ENCODE measurements around the gene GPD2.
"Not testable (repeated sequence)": the region's sequence is repeated elsewhere in the genome, so short reads cannot be mapped to it uniquely, and the experiment has no call there.

GPD2 gene

DNA sequence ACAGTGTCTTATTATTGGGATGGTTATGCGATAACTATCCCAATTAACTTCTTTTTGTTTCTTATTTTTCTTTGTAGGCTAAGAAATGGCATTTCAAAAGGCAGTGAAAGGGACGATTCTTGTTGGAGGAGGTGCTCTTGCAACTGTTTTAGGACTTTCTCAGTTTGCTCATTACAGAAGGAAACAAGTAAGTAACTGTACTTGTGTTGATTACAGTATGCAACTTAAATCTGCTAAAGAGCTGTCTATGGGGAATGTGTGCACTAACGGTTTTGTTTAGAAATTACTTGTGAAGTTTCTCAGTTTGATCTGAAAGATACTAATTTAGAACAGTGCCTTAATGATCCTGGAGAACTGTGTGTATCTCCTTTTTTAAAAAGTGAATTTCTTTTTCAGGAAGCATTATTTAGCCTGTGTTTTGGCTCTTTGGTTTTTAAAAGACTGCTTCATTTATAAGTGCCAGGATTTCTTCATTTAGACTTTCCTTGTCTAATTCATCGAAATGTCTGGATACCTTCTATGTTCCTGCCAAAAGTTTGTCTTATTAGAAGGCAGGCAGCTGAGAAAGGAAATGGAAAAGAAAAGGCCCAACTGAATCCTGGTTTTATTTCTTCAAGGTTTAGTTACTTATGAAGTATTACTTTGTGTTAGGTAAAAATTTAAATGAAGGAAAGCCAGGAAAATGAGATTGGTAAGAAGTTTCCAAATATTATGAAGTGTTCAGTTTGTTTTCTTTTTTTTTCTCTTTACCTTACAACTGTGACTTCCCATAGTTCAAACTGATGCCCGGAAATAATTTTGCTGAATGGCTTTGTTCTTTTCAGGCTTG is 40.1 kb downstream of the GPD2 start:
- DNase-seq (ENCODE audit: low read depth), result no peak

DNA sequence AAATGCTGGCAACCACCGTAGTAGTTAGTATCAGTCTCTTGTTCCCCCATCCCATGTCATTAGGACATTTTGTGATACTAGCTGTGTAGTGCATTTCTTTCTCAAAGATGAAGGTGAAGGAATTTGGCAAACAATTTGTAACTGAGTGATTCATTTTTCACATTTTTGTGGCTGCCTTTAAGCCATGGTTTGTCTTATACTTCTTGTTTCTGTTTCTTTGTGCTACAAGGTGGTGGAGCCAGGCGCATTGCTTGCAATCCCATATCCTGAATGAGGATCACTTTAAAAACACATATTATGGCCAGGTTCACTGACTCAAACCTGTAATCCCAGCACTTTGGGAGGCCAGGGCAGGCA is 40.6 kb downstream of the GPD2 start:
- DNase-seq (ENCODE audit: low read depth), result no peak

DNA sequence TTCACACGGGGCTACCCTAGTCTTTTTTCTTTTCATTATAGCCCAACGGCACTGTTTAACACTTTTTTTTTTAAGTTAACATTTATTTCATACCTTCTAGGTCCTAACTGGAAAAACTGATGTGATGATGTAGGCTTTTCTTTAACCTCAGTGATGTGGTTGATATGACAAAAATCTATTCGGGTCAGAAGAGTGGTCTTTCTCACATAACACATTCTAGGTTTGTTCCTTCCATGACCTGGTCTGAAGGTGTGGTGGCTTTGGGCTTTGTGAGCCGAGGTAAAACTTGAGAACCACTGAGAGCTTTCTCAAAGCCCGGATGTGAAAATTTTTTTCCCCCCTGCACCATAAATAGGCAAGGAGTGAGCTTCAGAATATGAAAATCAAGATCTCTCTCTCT is 44.2 kb downstream of the GPD2 start:
- DNase-seq (ENCODE audit: low read depth), result no peak

DNA sequence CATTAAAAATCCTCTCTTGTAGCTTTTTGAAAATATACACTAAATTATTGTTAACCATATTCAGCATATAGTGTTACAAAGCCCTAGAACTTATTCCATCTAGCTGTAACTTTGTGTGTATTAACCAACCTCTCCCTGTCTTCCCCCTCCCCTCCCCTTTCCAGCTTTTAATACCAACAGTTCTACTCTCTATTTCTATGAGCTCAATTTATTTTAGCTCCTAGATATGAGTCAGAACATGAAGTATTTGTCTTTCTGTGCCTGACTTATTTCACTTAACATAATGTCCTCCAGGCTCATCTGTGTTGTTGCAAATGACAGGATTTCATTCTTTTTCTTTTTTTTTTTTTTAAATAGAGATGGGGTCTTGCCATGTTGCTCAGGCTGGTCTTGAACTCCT is 45.1 kb downstream of the GPD2 start:
- DNase-seq (ENCODE audit: low read depth), result no peak

DNA sequence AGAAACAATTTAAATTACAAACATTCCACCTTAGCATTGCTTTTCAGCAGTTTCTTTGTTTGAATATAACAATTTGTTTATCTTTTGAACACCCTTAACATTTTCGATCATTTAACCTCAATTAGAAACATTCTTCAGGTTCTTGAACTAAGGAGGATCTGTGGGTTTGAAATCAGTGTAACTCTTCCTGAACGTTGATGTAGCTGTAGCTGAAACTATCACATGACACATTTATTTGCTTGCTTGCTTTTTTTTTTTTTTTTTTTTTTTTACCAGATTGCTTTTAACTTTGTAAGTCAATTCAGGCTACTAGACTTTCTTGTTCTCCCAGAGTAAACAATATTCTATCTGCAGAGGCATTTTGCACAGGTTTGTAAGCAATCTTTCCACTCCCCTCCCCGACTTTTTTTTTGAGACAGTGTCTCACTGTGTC is 47.6 kb downstream of the GPD2 start:
- DNase-seq (ENCODE audit: low read depth), result no peak

DNA sequence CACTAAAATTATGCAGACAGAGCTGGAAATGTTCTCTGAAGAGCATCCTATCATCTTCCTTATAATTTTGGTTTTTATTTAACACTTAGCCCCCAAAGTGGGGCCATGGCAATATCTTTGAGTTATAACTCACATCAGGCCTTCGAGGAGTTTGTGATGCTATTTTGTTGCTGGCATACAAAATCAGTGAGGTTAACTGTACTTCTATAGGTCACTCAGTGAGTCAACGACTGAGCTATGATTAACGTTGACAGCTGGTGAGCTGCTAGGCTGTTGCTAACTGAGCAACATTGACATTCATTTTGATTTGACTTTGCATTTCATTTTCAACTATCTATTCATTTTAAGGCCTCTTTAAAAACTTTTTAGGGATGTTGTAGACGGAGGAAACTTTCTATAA is 50.0 kb downstream of the GPD2 start:
- no peak for DNase-seq (ENCODE audit: low read depth)

DNA sequence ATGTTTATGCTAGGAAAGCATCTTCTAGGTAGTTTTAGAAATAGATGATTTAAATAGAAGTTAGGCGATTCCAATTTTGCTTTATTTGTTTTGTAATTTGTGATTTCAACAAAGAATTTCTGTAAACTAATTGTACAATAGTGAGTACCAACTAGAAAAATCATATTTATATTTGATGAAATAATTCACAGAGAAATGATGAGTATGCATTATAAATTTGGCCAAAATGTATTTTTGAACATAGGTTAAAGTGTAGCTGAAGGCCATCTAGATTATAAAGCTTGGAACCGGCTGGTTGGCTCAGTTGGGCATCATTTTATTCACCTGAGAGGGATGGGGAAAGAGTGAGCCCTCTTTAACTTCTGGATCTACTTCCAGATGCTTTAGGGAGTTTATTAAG is 50.4 kb downstream of the GPD2 start:
- DNase-seq (ENCODE audit: low read depth), result no peak

DNA sequence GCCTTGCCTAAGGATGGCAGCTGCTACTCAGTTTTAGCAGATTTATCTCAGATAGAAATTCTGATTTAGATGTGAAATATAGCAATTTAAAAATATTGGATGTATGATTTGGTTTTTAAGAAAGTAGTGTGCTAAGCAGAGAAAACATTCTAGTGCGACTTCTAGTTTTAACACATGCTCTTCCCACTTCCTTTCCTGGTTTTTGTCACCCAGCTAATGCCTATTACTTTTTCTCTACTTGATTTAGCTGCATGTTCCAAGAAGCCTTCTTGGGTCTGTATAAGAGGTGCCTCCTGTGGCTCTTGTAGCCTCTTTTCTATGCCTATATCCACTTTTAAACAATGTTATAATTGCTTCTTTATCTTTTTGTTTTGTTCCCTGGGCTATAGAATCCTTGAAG is 53.0 kb downstream of the GPD2 start:
- no peak for DNase-seq (ENCODE audit: low read depth)

DNA sequence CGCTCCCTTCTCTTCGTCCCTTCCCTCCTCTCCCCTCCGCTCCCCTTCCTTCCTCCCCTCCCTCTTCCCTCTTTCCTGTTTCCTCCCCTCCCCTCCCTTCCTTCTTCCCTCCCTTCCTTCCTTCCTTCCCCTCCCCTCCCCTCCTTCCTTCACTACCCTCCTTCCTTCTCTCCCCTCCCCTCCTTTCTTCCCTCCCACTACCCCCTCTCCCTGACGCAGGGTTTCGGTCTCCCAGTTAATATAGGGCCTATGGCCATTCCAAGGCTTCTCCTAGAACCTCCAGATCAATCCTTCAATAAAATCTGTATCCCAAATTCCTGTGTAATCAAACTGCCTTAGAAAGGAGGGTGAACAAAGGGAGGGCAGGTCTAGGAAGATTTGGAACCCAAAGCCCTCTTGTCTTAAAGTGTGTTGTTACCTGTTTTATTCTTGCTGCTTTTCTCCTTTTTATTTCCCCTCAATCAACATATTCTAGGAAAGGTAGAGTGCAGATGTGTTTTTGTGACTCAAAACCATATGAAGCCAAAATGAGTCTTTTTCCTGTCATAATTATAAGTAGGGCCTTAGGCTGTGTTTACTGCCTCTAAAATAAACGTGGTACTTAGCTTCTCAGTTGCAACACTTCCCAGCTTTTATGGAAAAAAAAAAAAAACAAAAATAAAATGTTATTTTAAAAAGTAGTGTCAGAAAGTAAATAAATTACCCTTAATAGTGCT is 53.7 kb downstream of the GPD2 start:
- no peak for DNase-seq (ENCODE audit: low read depth)

DNA sequence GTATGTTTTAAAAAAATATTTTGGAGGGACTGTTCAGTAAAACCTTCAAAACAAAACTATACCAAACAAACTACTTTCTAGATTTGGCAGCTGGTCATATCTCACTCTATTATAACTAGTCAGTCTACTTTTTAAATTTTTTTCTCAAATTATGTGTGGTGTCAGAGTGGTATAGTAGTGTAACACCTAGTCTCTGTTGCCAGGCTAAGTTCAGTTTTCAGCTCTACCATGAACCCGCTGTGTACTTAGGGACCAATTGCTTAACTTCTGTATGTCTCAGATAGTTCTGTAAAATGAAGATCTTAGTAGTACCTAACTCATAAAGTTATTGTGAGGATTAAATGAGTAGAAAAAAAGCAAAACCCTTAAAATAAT is 54.3 kb downstream of the GPD2 start:
- DNase-seq (ENCODE audit: low read depth), result no peak

DNA sequence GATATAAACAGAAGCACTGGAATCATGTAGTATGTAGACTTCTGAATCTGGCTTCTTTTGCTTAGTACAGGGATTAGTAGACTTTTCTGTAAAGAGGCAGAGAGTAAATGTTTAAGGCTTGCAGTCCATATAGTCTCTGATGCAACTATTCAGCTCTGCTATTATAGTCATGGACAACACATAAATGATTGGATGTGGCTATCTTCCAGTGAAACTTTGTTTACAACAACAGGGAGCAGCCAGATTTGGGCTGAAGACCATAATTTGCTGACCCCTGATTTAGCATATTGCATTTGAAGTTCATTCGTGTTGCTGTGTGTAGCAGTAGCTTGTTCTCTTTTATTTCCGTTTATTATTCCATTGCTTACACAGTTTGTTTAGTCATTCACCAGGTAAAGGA is 55.0 kb downstream of the GPD2 start:
- no peak for DNase-seq (ENCODE audit: low read depth)

DNA sequence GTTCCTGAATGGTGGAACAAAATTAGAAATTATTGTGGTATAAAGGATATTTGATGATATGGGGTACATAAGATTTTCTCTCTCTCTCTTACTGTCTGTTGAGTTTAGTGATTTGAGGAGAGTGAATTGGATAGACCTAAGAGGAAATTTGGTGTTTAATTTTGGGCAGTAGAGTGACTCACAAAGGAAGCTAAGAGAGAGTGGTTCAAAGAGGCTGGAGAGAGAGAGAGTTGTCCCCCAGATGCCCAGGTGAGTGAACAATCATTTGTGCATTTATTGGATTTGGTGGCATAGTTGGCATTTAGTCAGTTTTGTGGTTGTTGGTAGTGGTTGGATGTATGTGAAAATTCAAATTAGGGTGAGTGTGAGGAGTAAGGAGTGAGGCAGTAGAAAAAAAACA is 56.8 kb downstream of the GPD2 start:
- no peak for DNase-seq (ENCODE audit: low read depth)

DNA sequence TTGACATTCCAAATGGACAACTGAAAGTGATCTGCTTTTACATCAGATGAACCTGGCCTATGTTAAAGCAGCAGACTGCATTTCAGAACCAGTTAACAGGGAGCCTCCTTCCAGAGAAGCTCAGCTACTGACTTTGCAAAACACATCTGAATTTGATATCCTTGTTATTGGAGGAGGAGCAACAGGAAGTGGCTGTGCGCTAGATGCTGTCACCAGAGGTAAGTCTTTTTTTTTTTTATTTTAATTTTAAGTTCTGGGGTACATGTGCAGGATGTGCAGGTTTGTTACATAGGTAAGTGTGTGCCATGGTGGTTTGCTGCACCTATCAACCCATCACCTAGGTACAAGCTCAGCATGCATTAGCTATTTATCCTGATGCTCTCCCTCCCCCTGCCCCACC is 59.8 kb downstream of the GPD2 start:
- DNase-seq (ENCODE audit: low read depth), result not testable (repeated sequence)

DNA sequence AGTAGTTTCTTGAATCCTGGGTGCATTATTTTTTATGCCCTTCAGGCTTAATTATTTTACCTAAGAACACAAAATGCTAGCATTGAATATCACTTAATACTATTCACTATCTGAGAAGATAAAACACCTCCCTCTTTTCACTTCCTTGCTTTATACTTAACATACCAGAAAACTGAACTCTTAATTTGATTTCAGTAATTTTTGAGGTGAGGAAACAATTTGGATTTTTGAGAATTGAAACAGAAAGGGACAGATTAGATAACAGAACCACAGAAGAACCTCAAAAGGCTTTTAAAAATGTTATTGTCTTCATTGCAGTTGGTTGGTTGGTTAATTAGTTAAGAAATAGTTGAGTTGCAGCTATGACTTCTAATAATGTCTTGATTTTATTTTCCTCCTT is 69.5 kb downstream of the GPD2 start:
- no peak for DNase-seq (ENCODE audit: low read depth)

DNA sequence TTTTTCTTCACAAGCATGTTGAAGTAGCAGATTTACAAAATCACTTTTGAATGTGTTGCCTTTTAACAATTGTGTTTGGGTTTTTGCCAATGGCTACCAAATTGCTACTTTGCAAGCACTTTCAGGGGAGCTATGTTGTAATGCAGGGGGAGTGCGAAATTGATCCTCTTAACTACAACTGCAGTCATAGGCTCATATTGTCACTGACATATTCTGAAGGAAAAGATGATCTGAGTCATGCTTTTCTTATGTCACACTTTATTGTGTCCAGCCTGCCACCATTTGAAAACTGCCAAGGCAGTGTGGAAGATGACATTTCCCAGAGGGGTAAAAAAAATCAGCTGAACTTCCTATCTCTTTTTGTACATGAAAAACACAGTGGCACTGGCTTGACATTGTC is 74.9 kb downstream of the GPD2 start:
- no peak for DNase-seq (ENCODE audit: low read depth)

DNA sequence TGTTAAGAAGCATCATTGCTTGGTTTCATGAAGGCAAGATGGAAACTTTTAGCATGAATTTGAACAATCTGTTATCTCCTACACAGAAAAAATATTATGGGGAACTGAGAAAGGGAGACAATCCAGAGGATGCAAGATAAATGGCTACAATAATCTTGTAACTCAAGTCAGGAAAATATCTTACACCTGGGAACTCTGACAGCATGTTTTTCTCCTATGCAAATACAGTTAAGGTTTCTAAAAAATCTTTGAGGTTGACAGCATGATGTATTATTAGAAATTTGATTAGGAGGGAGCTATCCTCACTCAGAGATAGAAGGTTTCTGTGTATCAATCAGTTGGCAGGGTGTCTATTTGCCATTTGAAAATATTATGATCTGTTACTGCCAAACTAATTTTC is 75.6 kb downstream of the GPD2 start:
- no peak for DNase-seq (ENCODE audit: low read depth)

DNA sequence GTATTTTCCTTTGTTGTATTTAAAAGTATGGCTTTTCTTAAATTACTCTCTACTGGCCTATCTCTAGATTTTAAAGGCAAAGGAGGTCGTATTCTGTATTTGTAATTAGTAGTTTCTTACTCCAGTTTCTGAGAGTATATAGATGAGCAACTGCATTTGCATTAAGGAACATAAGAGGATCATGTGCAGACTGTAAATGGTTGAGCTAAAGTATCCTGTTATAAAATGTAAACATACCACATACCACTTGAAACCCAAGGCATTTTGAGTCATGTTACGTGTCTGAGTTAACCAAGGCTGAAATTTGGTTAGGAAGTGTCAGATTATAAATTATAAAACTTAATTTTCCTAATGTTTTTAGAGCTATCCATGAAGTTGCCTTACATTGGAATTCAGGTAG is 76.3 kb downstream of the GPD2 start:
- no peak for DNase-seq (ENCODE audit: low read depth)

DNA sequence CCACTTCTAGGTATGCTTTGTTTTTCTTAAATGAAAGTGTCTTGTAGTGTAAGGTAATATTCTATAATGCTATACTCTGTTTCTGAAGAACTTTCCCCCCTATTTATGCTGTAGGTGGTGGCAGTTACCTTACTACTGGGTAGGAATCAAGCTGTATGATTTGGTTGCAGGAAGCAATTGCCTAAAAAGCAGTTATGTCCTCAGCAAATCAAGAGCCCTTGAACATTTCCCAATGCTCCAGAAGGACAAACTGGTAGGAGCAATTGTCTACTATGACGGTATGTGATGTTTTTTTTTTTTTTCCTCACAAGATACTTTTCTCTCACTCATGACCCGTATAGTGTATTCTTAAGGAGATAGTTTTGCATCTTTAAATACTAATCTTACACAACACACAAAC is 77.0 kb downstream of the GPD2 start:
- no peak for DNase-seq (ENCODE audit: low read depth)

DNA sequence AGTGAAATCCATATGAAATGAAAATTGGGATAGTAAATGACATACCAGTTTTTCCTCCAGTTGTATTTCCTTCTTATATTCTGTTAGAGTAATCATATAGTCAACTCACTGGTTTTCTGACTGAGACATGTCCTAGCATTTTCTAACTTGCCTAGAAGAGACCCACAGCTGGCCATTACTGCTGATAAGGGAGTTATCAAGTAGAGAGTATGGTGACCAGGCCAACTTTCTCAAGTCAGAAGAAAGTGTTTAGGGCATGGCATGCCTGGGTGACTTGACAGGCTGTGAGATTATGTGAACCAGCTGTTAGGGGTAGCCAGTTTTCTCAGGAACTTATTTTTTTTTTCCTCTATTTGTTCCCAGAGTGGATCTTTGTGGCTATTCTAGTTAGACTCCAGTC is 81.2 kb downstream of the GPD2 start:
- DNase-seq (ENCODE audit: low read depth), result no peak

DNA sequence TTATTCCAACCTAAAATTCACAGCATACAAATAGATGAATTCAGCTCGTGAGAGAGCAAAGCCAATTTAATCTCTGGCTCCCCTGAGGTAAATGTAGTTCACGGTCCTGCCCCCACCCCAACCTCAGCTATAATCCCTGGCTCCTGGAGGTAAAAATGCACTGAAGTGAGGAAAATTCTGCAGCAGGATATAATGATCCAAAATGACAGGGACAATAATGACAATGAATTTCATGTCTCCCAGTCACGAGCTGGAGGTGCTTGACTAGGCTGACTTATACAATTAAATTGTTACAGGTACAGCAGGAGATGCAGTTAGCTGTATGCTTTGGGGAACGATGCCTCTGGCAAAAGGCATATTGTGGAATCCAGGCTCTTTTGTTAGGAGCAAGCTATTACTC is 82.0 kb downstream of the GPD2 start:
- no peak for DNase-seq (ENCODE audit: low read depth)

DNA sequence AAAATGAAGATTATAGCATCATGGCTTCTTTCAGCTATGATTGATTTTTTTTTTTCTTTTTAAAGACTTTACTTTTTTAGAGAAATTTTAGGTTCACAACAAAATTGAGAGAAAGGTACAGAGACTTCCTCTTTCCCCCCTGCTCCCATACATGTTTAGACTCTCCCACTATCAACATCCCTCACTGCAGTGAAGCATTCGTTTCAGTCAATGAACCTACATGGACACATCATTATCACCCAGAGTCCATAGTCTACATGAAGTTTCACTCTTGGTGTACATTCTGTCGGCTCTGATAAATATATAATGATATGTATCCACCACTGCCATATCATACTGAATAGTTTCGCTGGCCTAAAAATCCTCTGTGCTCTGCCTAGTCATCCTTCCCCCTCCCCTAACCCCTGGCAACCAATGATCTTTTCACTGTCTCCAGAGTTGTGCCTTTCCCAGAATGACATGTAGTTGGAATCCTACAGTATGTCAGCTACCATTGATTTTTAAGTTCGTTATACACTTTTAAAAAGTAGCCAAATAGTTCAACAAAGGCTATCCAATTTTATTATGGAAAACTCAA is 86.8 kb downstream of the GPD2 start:
- DNase-seq (ENCODE audit: low read depth), result no peak

DNA sequence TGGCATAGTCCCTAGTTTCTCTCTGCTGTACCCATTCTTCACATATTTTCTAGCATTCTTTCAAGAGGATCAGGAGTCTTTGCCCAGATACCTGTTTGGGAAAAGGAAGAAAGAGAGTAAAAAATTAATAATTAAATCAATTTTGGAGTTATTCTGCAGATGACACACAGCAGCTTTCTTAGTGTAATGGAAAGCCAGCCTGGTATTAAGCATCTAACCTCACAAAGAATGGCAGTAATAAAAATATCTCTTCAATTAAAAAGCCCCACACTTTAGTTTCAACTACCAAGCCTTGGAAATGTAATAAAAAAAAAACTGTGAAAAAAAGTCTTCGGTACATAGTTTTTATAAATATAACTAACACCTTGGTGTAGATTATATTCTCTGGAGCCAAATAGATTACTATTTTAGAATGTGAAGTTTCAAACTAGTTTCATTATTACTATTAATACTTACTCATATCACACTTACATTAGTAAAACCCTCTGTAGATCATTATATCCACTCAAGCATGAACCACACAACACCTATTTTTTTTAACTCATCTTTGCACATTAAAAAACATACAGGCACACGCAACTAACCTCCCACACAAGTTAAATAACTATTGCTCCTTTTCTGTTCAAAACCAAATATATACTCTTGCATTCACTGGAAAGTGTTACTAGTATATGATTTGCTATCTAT is 90.9 kb downstream of the GPD2 start:
- no peak for DNase-seq (ENCODE audit: low read depth)

DNA sequence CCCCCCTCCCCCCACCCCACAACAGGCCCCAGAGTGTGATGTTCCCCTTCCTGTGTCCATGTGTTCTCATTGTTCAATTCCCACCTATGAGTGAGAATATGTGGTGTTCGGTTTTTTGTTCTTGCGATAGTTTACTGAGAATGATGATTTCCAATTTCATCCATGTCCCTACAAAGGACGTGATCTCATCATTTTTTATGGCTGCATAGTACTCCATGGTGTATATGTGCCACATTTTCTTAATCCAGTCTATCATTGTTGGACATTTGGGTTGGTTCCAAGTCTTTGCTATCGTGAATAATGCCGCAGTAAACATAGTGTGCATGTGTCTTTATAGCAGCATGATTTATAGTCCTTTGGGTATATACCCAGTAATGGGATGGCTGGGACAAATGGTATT is 92.4 kb downstream of the GPD2 start:
- DNase-seq (ENCODE audit: low read depth), result not testable (repeated sequence)

All from stimulated activated CD8-positive, alpha-beta memory T cell treated with anti-CD3 and anti-CD28 coated beads, Interleukin-12 subunit alpha, Interleukin-12 subunit beta, amount 100 ng/mL, for 1 hour (primary cell).